Right lobe of liver (tissue), 4 donors: ENCODE data around the gene TNFRSF13B.
"Not testable (repeated sequence)": the region's sequence is repeated elsewhere in the genome, so short reads cannot be mapped to it uniquely, and the experiment has no call there.

Source experiments
- POLR2A ChIP-seq: fragments of 450-650 bp; IDR thresholded peaks from one replicate; pipeline ENCODE4 v1.6.1; 2017; ENCODE audit warnings: antibody characterized with exemption, mild to moderate bottlenecking
- TF ChIP-seq, protein P1 (sequence below), 4 donors: fragments of 200-600 bp in 3 of 4; fragments of 450-650 bp in 1 of 4; IDR thresholded peaks; one replicate each; pipeline versions ENCODE4 v1.5.1 to v1.8.0; 2016 to 2022; ENCODE audit warnings: antibody characterized with exemption in 4 of 4, mild to moderate bottlenecking in 2 of 4
- donor health status: DM: no; HTN: no; CAD: no.
- donor health status: DM: no; HTN: no; CAD: no.
- donor health status: DM: no; HTN: yes; CAD: no.

DNA sequence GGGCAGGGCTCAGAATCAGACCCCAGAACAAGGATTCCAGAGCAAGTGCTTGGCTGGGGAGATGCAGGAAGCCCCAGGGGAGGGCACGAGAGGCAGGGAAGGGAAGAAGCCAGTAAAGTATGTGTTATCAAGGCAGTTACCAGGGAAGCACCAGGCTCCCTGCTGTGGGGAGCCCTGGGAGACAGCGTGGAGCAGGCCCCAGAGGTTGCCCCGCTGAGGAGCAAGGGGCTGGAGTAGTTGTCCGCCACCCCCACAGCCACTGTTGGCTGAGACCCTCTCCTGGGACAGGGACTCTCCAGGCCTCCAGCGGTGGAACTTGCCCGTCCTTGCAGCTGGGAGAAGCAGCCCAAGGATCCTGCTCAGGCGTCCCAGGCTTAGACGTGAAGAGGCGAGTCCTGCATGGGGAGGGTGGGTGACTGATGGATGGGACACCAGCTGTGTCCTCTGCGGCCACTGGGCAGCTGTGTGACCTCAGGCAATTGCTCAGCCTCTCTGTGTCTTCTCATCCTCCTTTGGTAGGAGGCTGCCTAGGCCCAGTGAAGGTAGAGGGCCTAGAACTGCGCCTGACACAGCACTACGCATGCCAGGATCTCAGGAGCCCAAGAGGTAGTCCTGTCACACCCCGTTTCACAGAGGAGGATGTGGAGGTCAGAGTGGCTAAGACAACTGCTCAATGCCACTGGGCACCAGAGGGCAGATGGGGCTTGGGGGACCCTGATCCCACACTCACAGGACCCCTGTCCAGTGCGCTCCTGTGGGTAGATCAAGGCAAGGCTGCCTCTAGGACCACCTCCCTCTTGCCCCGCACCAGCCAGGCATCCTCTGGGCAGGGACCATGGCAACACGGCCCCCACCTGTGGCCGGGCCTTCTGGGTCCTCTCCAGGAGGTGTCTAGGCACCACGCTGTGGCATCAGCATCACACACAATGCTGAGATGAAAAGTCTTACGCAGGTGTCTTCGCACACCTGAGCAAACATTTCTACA, 31.1 kb upstream of the TNFRSF13B start:
- TF ChIP-seq, protein P1, sequence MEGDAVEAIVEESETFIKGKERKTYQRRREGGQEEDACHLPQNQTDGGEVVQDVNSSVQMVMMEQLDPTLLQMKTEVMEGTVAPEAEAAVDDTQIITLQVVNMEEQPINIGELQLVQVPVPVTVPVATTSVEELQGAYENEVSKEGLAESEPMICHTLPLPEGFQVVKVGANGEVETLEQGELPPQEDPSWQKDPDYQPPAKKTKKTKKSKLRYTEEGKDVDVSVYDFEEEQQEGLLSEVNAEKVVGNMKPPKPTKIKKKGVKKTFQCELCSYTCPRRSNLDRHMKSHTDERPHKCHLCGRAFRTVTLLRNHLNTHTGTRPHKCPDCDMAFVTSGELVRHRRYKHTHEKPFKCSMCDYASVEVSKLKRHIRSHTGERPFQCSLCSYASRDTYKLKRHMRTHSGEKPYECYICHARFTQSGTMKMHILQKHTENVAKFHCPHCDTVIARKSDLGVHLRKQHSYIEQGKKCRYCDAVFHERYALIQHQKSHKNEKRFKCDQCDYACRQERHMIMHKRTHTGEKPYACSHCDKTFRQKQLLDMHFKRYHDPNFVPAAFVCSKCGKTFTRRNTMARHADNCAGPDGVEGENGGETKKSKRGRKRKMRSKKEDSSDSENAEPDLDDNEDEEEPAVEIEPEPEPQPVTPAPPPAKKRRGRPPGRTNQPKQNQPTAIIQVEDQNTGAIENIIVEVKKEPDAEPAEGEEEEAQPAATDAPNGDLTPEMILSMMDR (IDR thresholded peaks at IDR 0.05), result not testable (repeated sequence)
- not testable (repeated sequence) for TF ChIP-seq POLR2A
